ENCODE data around the gene OLAH.

DNA sequence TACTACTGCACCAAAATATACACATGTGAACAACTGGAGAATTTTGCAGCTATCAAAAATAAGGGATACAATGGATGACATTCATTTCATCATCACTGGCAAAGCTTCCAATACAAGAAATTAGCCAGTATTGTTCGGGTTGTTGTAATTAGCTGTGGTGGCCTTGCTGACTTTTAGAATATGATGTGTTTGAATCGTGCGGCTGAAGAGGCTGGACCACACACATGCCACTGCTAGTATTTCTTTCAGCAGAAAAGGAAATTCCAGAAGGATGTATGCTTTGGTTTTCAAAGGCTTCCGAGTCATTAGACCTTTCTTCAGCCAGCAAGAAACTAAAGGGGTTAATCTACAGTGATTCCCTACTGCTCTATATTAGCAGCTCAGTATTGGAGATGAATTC lies 70.0 kb downstream of the OLAH start:
- no peak for TF ChIP-seq CTCF (IDR thresholded peaks at IDR 0.05)
- no peak for TF ChIP-seq POLR2A (IDR thresholded peaks at IDR 0.05)
- no peak for TF ChIP-seq POLR2AphosphoS5 (IDR thresholded peaks at IDR 0.05)

All from breast epithelium (tissue), 3 donors.